CD8-positive, alpha-beta memory T cell (primary cell): ENCODE data around the gene CDK19. TPM values are rescaled to one million over a fixed set of nuclear protein-coding genes. Genes with fewer than 3 reads are reported as not detected.

Experiments used
- CTCF ChIA-PET: fragments of 350-600 bp; sonication (Branson Sonifier 250); formaldehyde crosslinking; loops from one replicate; lab custom pipeline; 2021; ENCODE audit warnings: antibody characterized with exemption; lab: Charles Lee
- POLR2A ChIA-PET: fragments of 350-600 bp; sonication (Branson Sonifier 250); formaldehyde crosslinking; loops from one replicate; lab custom pipeline; 2021; ENCODE audit warnings: antibody characterized with exemption; lab: Charles Lee
- DNase-seq, 5 donors: peaks; one replicate each; pipeline versions ENCODE4 v3.0.0 to v3.0.0-alpha.2; 2020 to 2022; ENCODE audit warnings: mixed read lengths in 1 of 5
- H3K27ac ChIP-seq: one replicate; pipeline ENCODE4 v1.7.0; 2013; ENCODE audit warnings: low read depth, mild to moderate bottlenecking, low read length, moderate library complexity
- H3K27me3 ChIP-seq: 2 replicates; pipeline ENCODE4 v1.7.0; 2013; ENCODE audit warnings: low read length, mild to moderate bottlenecking; ENCODE audit not compliant: insufficient read depth, poor library complexity, severe bottlenecking
- H3K36me3 ChIP-seq: 2 replicates; pipeline ENCODE4 v1.7.0; 2013; ENCODE audit warnings: mild to moderate bottlenecking, low read length, moderate library complexity; ENCODE audit not compliant: insufficient read depth
- H3K4me1 ChIP-seq: 2 replicates; pipeline ENCODE4 v1.7.0; 2013; ENCODE audit warnings: mild to moderate bottlenecking, low read length, moderate library complexity; ENCODE audit not compliant: insufficient read depth
- H3K4me3 ChIP-seq: 2 replicates; pipeline ENCODE4 v1.7.0; 2013; ENCODE audit warnings: mild to moderate bottlenecking, low read length
- H3K9me3 ChIP-seq: 2 replicates; pipeline ENCODE4 v1.7.0; 2013; ENCODE audit warnings: mild to moderate bottlenecking, low read length
- H3K27ac Mint-ChIP-seq, 8 donors: one replicate each; pipeline ENCODE4 v1.8.0; 2020 to 2021; ENCODE audit warnings: mixed read lengths in 8 of 8, mild to moderate bottlenecking in 6 of 8, inconsistent platforms in 3 of 8, moderate library complexity in 3 of 8
- H3K27me3 Mint-ChIP-seq, 2 donors: one replicate each; pipeline ENCODE4 v1.8.0; 2020 to 2021; ENCODE audit warnings: mixed read lengths in 2 of 2, mild to moderate bottlenecking in 1 of 2, moderate library complexity in 1 of 2
- H3K36me3 Mint-ChIP-seq, 3 donors: one replicate each; pipeline ENCODE4 v1.8.0; 2020 to 2021; ENCODE audit warnings: mixed read lengths in 3 of 3, inconsistent platforms in 1 of 3, mild to moderate bottlenecking in 1 of 3
- H3K4me1 Mint-ChIP-seq, 3 donors: one replicate each; pipeline ENCODE4 v1.8.0; 2020 to 2021; ENCODE audit warnings: mixed read lengths in 3 of 3, inconsistent platforms in 1 of 3, mild to moderate bottlenecking in 1 of 3
- H3K4me3 Mint-ChIP-seq, 7 donors: one replicate each; pipeline ENCODE4 v1.8.0; 2020 to 2021; ENCODE audit warnings: mixed read lengths in 7 of 7, mild to moderate bottlenecking in 6 of 7, moderate library complexity in 4 of 7, inconsistent platforms in 2 of 7
- H3K9me3 Mint-ChIP-seq, 5 donors: one replicate each; pipeline ENCODE4 v1.8.0; 2020 to 2022; ENCODE audit warnings: mixed read lengths in 5 of 5, mild to moderate bottlenecking in 3 of 5, moderate library complexity in 2 of 5, inconsistent platforms in 1 of 5
- polyA plus RNA-seq: library from polyadenylated mRNA; unstranded; fragments of 300-500 nt; fragmentation: Illumina TruSeq; gene quantifications from one replicate; pipeline ENCODE4 v1.2.3, GENCODE V29; 2021
- total RNA-seq, 2 experiments: library from RNA; stranded (reverse); gene quantifications; one replicate each; pipeline ENCODE4 v1.2.3, GENCODE V29; 2021

CDK19 gene
- 1 to 10 TPM; 8.4 to 9.1 TPM for total RNA-seq
- 2.1 TPM for polyA plus RNA-seq

GRCh38 chr6:110815411-110816409, at the start of gene CDK19:
Gene CDK19, minus strand, starts transcription at chr6:110815469. Its CDS starts 333 bp downstream, at chr6:110815136.
- H3K27me3 ChIP-seq: no peaks in the 10 kb centered on the region
- Mint-ChIP-seq H3K9me3 (peaks cover 0 to 2% (median 0%) of the 10 kb centered on the region in 5 donors), H3K4me3 (peak within 1 kb of the TSS; percentile 92 to 100 (median 97)), H3K27ac (peak within 1 kb of the TSS; percentile 97 to 100 (median 99)), H3K27me3 (no peaks in the 10 kb centered on the region), H3K36me3 (peaks cover 0 to 13% (median 0%) of the 10 kb centered on the region in 3 donors), H3K4me1 (peaks cover 20 to 37% (median 28%) of the 10 kb centered on the region in 3 donors)
- CTCF ChIA-PET: interaction anchor here (0.6 to 5.8 kb wide), 11 partner anchors 12 to 894 kb away, joined by 3 to 58 read pairs (median 4); partner anchors contain the start of genes AMD1, GTF3C6 and RPF2
- H3K36me3 ChIP-seq: no peaks in the 10 kb centered on the region
- peak; percentile 98 to 99 (median 99) for DNase-seq
- peak within 1 kb of the TSS; percentile 78 for H3K27ac ChIP-seq
- no peaks in the 10 kb centered on the region for H3K9me3 ChIP-seq
- H3K4me3 ChIP-seq: peak within 1 kb of the TSS; percentile 73
- POLR2A ChIA-PET: interaction anchor here (0.6 to 4.2 kb wide), 15 partner anchors 13 to 1873 kb away, joined by 3 to 239 read pairs (median 4); partner anchors contain the start of genes AMD1, FAM229B, GTF3C6 and REV3L
- peaks cover 22% of the 10 kb centered on the region for H3K4me1 ChIP-seq

DNA sequence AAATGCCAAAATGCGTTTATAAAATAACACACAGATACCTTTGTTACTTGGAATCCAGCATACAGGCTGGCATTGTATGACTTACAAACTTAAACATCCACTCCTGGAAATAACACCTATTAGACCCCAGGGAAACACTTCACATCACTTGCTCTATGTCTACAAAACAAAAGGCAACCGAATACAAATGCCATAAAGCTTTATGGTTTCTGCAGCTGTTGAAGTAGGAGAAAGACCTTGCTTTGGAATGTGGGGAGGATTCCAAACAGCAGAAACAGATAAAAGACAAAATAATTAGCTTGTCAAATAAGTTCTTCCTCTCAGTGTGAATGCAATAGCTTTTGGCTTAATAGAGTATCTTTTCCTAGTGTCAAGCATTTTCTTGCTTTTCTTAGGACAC, 49.6 kb upstream of the CDK19 start:
- ChIA-PET CTCF (interaction anchor here (1.0 to 3.1 kb wide), 3 partner anchors 9 to 183 kb away, joined by 4 to 13 read pairs (median 5); partner anchors contain the start of gene AMD1), POLR2A (interaction anchor here (1.3 kb wide), 1 partner anchor 11 kb away, joined by 3 read pairs; no protein-coding TSS in a partner anchor)

DNA sequence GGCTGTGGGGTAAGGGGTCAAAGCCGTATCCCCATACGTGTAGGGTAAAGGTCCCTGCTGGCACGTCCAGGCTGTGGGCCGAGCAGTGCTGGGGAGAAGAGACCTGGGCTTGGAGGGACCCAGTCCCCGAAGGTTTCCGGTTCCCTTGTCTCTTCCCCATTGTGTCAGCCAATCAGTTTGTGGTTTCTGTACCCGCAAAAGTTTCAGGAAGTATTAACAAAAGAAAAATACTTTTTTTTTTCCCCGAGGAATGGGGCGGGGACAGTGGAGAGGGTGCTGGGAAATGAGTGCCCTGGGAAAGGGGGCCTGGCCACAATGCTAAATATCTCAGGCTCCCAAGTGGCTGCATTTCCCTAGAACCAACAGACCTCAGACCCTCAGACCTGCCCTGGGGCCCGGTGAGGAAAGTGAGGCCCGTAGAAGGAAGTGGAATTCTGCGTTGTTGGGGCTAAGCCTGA, 44.1 kb upstream of the CDK19 start:
- DNase-seq: no peak
- Histone ChIP-seq H3K27me3 (no peaks in the 10 kb centered on the region), H3K9me3 (no peaks in the 10 kb centered on the region), H3K27ac (no peak overlapping the region), H3K4me1 (no peaks in the 10 kb centered on the region), H3K36me3 (no peaks in the 10 kb centered on the region), H3K4me3 (no peak overlapping the region)
- H3K9me3 Mint-ChIP-seq: no peaks in the 10 kb centered on the region
- H3K4me1 Mint-ChIP-seq: no peaks in the 10 kb centered on the region
- POLR2A ChIA-PET: no interaction called here
- CTCF ChIA-PET: no interaction called here
- H3K36me3 Mint-ChIP-seq: peaks cover 0 to 2% (median 0%) of the 10 kb centered on the region in 3 donors
- no peaks in the 10 kb centered on the region for H3K27me3 Mint-ChIP-seq
- no peak overlapping the region for H3K4me3 Mint-ChIP-seq
- H3K27ac Mint-ChIP-seq: no peak overlapping the region

More for the DNA sequence above, 49.6 kb upstream of the CDK19 start:
- Mint-ChIP-seq H3K27ac (peak overlapping the region in 1 of 8 donors; percentile 10), H3K4me3 (no peak overlapping the region), H3K9me3 (no peaks in the 10 kb centered on the region), H3K27me3 (no peaks in the 10 kb centered on the region), H3K36me3 (no peaks in the 10 kb centered on the region), H3K4me1 (peaks cover 2 to 7% (median 5%) of the 10 kb centered on the region in 3 donors)
- Histone ChIP-seq H3K4me3 (no peak overlapping the region), H3K27me3 (no peaks in the 10 kb centered on the region), H3K36me3 (no peaks in the 10 kb centered on the region), H3K9me3 (no peaks in the 10 kb centered on the region), H3K4me1 (peaks cover 6% of the 10 kb centered on the region), H3K27ac (no peak overlapping the region)
- no peak for DNase-seq

DNA sequence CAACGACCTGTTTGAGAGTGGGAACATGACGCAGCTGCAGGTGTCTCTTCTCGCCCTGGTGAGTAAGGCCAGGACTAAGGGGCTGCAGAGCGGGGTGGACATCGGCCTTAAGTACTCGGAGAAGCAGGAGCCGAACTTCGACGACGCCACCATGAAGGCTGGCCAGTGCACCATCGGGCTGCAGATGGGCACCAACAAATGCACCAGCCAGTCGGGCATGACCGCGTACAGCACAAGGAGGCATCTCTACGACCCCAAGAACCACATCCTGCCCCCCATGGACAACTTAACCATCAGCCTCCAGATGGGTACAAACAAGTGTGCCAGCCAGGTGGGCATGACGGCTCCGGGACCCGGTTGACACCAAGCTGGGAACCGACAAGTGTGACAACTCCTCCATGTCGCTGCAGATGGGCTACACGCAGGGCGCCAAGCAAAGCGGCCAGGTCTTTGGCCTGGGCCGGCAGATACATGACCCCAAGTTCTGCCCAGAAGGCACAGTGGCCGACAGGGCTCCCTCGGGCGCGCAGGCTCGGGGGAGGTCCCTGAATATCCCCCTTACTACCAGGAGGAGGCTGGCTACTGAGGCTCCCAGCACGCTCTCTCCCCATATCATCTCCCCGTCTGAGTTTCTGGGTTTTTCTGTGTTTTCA, 43.4 kb upstream of the CDK19 start:
- Histone ChIP-seq H3K27me3 (no peaks in the 10 kb centered on the region), H3K36me3 (no peaks in the 10 kb centered on the region), H3K27ac (no peak overlapping the region), H3K4me1 (no peaks in the 10 kb centered on the region), H3K9me3 (no peaks in the 10 kb centered on the region), H3K4me3 (no peak overlapping the region)
- H3K36me3 Mint-ChIP-seq: peaks cover 0 to 2% (median 0%) of the 10 kb centered on the region in 3 donors
- H3K4me3 Mint-ChIP-seq: no peak overlapping the region
- no peaks in the 10 kb centered on the region for H3K27me3 Mint-ChIP-seq
- no peaks in the 10 kb centered on the region for H3K9me3 Mint-ChIP-seq
- DNase-seq: no peak
- ChIA-PET CTCF (no interaction called here), POLR2A (no interaction called here)
- H3K27ac Mint-ChIP-seq: peak overlapping the region in 1 of 8 donors; percentile 51
- H3K4me1 Mint-ChIP-seq: no peaks in the 10 kb centered on the region

- no peaks in the 10 kb centered on the region for H3K9me3 Mint-ChIP-seq
- Histone ChIP-seq H3K27ac (no peak overlapping the region), H3K36me3 (no peaks in the 10 kb centered on the region), H3K4me1 (no peaks in the 10 kb centered on the region), H3K27me3 (no peaks in the 10 kb centered on the region), H3K4me3 (no peak overlapping the region), H3K9me3 (no peaks in the 10 kb centered on the region)
- DNase-seq: no peak
- POLR2A ChIA-PET: no interaction called here
- H3K4me1 Mint-ChIP-seq: no peaks in the 10 kb centered on the region
- H3K36me3 Mint-ChIP-seq: peaks cover 0 to 2% (median 0%) of the 10 kb centered on the region in 3 donors
- CTCF ChIA-PET: no interaction called here
- H3K27ac Mint-ChIP-seq: peak overlapping the region in 1 of 8 donors; percentile 51
- H3K27me3 Mint-ChIP-seq: no peaks in the 10 kb centered on the region
- no peak overlapping the region for H3K4me3 Mint-ChIP-seq
Measured at GRCh38 chr6:110858016-110858415, 42.7 kb upstream of the CDK19 start.

GRCh38 chr6:110856296-110856695, 41.0 kb upstream of the CDK19 start:
- Mint-ChIP-seq H3K4me1 (no peaks in the 10 kb centered on the region), H3K9me3 (no peaks in the 10 kb centered on the region), H3K36me3 (peaks cover 0 to 2% (median 0%) of the 10 kb centered on the region in 3 donors), H3K27me3 (no peaks in the 10 kb centered on the region), H3K4me3 (no peak overlapping the region), H3K27ac (no peak overlapping the region)
- no peaks in the 10 kb centered on the region for H3K4me1 ChIP-seq
- no peak overlapping the region for H3K27ac ChIP-seq
- no peak for DNase-seq
- no peaks in the 10 kb centered on the region for H3K9me3 ChIP-seq
- ChIA-PET CTCF (interaction anchor here (1.2 kb wide), 1 partner anchor 46 kb away, joined by 4 read pairs; no protein-coding TSS in a partner anchor), POLR2A (no interaction called here)
- no peak overlapping the region for H3K4me3 ChIP-seq
- H3K27me3 ChIP-seq: no peaks in the 10 kb centered on the region
- no peaks in the 10 kb centered on the region for H3K36me3 ChIP-seq

DNA sequence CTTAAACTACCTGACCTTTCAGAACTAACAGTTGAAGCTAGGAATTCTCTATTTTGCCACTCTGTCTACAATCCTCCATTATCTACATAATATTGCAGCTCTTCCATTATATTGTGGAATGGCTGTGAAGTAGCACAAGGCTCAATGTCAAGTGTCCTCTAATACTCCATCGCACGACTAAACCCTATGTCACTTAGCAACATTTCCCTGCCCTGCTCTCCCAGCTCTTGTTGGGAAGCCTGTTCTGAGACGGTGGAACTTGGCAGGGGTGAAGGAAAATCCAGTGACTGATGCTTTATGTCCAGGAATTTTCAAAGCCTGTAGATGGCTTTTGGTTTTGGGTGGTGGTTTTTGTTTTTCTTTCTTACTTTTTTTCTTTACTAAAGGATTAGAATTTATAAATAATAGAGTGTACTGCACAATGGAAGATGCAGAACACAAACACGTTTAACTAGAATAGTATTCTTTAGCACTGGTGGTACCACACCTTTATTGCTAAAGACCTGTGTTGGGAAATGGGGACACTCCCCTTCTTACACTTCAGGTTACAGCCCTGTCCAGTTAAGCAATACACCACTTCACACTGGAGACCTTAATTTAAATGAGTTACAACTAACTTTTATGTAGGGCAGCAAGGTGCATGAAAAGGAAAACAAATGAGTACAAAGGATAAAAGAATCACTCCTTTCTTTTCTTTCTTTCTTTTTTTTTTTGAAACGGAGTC, 38.6 kb upstream of the CDK19 start:
- no peaks in the 10 kb centered on the region for H3K4me1 ChIP-seq
- no peaks in the 10 kb centered on the region for H3K4me1 Mint-ChIP-seq

More for the DNA sequence above, 38.6 kb upstream of the CDK19 start:
- no peak overlapping the region for H3K4me3 ChIP-seq
- ChIA-PET POLR2A (no interaction called here), CTCF (no interaction called here)
- H3K9me3 ChIP-seq: no peaks in the 10 kb centered on the region
- Mint-ChIP-seq H3K36me3 (no peaks in the 10 kb centered on the region), H3K27ac (no peak overlapping the region), H3K9me3 (no peaks in the 10 kb centered on the region), H3K27me3 (no peaks in the 10 kb centered on the region), H3K4me3 (no peak overlapping the region)
- no peaks in the 10 kb centered on the region for H3K36me3 ChIP-seq
- H3K27me3 ChIP-seq: no peaks in the 10 kb centered on the region
- no peak for DNase-seq
- no peak overlapping the region for H3K27ac ChIP-seq
